HG03060 (cell line): Measurements from ENCODE around the gene ACYP1.
"Not testable (repeated sequence)": the region's sequence is repeated elsewhere in the genome, so short reads cannot be mapped to it uniquely, and the experiment has no call there.

ENCODE experiments used
- ATAC-seq: cut with Tn5 transposase; IDR thresholded peaks from one replicate; pipeline ENCODE4 v1.9.1; 2021; ENCODE audit warnings: low read depth, moderate number of reproducible peaks; ENCODE audit not compliant: unreplicated experiment

Gene ACYP1

DNA sequence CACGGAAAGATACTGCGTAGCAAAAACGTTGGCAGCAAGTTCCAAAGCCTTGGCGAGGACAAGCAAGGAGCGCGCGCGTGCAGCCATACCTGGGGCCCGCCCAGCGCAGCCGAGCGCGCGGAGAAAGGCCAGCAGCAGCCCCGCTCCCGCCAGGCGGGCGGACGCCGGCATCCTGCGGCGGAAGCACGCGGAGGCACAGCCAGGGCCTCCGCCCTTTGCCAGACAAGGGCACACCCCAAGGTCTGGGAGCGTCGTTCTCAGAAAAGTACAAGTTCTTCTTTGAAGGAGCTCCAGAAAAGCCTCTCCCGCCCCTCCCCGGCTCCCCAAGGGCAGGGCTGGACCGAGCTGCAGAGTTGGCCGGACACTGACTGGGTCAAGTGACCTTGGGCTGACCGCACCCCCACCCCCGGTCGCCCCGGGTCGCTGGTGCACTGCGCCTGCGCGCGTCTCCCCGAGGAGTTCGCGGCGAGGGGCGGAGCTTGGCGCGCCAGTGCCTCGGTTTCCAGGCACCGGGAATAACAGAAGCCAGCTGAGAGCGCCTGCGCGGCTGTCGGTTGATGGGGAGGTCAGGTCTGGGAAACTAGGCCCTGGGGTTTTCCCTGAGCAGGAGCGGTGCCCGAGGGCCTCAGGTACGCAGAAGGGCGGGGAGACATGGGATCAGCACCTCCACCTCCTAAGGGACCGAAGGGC lies 5.4 kb upstream of the ACYP1 start, which contains the start of gene ZC2HC1C:
ZC2HC1C (plus strand) TSS at position 521 of the 690 bp plus-strand sequence. CDS start 933 bp downstream, outside the sequence.
- no peak for ATAC-seq

DNA sequence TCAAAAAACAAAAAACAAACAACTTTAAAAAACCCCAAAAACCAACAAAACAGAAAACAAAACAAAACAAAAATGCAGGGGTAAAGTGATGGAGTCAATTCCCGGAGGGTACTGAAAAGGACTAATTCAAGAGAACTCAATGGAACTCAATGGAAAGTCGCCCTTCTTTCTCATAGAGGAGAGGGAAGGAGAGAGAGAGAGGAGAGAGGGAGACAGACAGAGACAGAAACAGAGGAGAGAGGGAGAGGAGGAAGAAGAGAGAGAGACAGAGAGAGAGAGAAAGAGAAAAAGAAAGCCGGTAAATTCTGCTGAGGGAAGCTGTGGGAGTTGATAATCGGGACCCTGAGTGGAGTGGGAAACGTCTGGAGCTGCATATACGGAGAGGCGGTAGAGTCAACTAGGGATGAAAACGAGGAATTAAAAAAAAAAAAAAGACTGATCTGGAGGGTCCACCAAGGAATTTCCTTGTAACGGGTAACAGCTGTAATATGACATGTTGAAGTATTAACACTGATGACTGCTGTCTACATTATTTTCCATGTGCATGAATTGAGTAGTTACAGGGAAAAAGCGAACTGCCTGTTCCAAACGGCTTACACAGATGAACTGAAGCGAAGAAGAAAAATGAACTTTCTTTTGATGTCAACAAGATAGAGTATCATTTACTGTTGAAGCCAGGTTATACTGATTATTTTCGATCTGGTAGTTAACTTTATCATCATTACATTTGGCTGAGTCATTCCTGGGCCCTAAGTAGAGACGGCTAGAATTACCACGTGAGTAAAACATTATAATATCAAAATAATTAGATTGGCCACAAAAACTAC lies 4.7 kb upstream of the ACYP1 start:
- no peak for ATAC-seq

DNA sequence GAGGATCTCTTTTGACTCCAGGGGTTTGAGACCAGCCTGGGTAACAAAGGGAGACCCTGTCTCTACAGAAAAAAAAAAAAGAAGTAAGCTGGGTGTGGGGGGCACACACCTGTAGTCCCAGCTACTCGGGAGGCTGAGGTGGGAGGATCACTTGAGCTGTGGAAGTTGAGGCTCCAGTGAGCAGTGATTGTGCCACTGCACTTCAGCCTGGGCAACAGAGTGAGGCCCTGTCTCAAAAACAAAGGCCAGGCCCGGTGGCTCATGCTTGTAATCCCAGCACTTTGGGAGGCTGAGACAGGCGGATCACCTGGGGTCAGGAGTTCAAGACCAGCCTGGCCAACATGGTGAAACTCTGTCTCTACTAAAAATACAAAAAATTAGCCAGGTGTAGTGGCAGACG lies 3.9 kb upstream of the ACYP1 start:
- ATAC-seq = not testable (repeated sequence)

- ATAC-seq = no peak
Observed at GRCh38 chr14:75067212-75067611, 3.4 kb upstream of the ACYP1 start.

DNA sequence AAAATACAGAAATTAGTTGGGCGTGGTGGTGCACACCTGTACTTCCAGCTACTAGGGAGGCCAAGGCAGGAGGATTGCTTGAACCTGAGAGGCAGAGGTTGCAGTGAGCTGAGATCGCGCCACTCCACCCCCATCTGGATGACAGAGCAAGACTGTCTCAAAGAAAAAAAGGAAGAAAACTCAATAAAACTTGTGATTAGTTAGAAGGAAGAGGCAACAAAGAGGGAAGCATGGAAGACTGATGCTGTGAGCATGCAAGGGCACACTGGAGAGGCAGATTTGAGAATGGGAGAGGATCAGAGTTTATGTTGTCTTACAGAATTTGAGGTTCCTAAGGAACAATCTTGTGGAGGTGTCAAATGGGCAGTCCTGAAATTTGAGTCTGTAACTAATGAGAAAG lies 2.9 kb upstream of the ACYP1 start:
- ATAC-seq = no peak

DNA sequence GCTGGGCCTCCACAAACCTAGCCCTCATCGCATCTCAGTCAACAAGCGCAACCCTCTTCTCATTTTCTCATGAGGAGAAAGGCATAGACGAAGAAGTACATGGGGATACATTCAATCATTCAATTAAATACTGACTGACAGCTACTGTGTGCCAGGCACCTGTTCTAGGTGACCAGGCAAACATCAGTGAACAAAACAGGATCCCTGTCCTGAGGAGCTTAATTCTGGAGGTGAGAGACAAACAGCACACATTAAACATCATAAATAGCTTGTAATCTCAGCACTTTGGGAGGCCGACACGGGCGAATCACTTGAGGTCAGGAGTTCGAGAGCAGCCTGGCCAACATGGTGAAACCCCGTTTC lies 362 bp upstream of the ACYP1 start:
- ATAC-seq = no peak

DNA sequence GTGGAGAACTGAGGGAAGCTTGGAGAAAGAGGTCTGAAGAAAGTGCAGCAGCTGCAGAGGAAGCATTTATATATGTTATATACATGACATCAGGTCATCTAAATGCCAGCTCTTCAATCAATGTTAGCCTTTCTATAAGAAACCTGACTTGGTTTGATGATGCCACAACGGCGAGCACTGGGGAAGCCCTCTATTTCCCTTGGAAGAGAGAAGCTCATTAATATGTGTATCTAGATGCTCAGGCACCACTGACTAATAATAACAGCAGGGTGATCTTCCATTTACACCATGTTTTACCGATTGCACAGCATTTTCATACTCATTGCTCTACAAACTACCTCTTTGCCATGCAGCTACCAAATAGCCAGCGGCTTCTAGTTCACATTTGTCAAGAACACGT lies 811 bp downstream of the ACYP1 start:
- ATAC-seq = no peak

DNA sequence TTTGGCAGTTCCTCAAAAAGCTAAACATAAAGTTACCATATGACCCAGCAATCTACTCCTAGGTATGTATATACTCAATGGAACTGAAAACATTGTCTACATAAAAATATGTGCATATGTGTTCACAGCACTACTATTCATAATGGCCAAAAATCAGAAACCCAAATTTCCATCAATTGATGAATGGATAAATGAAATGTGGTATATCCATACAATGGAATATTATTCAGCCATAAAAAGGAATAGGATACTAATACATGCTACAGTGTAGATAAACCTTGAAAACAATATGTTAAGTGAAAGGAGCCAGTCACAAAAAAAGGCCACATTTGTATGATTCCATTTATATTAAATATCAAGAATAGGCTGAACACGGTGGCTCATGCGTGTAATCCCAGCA lies 3.4 kb downstream of the ACYP1 start:
- ATAC-seq = no peak

GRCh38 chr14:75059642-75060041 lies 4.2 kb downstream of the ACYP1 start:
- ATAC-seq = no peak

GRCh38 chr14:75054421-75054820 lies 9.4 kb downstream of the ACYP1 start:
- ATAC-seq = no peak

GRCh38 chr14:75053396-75054291 lies 10.2 kb downstream of the ACYP1 start:
- no peak for ATAC-seq

- ATAC-seq = no peak
Observed at GRCh38 chr14:75051556-75051899, 12.3 kb downstream of the ACYP1 start.

DNA sequence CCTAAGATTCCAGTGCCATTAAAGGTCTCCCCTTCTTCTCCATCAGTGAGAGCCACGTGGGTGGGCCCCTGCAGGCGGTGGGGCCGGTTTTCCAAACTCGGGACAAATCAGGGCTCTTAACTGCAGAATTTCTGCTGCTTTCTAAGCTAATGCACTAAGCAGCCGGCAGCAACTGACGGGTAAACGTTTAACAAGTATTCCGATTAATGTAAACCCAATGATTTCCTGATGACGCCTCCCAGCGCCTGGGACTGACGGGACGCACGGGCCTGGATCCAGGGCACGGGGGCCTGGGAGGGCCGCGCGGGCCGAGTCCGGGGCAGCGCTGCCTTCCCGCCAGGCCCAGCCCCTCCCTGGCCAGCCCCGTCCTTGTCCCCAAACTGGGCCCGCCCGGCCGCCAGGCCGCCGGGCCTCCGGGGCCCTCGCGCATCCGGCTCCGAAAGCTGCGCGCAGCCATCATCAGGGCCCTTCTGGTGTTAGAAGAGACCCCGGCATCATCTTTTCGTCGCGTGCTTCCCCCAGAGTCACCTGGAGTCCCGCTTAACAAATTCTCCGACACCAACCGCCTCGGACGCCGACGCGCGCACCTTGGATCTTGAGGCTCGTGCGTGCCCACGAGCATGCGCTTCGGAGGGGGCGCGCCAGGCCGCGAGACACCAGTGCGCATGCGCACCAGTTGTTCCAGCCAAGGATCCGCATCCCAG lies 12.8 kb downstream of the ACYP1 start, which contains the start of gene MLH3:
MLH3 (minus strand) TSS at position 616 of the 704 bp plus-strand sequence. CDS start 1,812 bp downstream, outside the sequence.
- ATAC-seq = no peak

DNA sequence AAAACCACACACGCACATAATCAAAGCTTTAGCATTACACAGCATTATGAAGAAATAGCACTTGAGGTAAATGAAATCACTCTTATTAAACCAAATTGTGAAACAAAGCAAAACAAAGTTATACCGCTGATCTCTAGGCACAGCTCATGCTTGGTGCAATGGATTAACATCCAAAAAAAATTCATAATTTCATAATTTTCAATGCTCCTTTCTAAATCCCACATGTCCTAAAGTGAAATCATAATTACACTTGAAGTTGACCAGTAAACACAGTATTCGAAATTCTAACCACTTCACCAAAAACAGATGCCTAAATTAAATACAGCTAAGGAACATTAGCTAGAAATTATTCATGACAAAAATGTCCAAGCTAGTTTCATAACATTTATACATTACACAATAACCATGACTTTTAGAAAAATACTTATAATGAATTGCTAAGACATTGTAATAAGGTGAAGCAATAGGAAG lies 14.1 kb downstream of the ACYP1 start:
- ATAC-seq = no peak

GRCh38 chr14:75049136-75049535 lies 14.7 kb downstream of the ACYP1 start:
- no peak for ATAC-seq

DNA sequence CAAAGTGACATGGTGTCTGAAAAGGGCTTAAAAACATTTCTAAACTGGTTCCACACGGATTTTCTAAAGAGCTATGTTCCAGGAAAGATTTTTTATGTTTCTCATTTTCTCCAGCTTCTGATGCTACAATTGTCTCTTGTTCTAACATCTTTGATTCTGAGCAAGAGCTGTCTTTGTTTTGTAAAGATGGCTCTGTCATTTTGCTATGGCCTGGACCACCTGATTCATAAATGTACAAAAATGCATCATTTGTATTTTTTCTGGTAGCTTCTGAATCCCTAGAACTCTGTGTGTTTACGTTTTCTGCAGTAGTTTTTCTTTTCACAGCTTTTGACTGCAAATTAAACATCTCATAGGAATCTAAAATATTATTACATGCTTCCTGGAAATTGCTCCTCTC lies 15.7 kb downstream of the ACYP1 start:
- ATAC-seq = no peak

DNA sequence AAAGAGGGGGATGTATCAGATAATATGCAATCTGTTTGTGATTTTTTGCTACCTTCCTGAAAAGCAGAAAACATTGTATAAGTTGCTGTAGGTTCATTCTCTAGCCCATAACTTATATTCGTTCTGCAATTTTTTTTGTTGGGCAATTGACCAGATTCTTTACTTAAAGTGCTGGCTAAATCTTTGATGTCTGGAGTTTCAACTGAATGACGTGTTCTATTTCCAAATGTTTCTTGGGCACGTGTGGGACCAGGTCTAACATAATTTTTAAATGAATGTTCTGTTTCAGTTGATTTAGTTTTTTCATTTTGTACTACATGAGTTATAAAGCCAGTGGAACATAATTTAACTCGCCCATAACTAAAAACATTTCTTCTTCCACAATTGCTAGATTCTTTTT lies 16.3 kb downstream of the ACYP1 start:
- ATAC-seq = no peak

DNA sequence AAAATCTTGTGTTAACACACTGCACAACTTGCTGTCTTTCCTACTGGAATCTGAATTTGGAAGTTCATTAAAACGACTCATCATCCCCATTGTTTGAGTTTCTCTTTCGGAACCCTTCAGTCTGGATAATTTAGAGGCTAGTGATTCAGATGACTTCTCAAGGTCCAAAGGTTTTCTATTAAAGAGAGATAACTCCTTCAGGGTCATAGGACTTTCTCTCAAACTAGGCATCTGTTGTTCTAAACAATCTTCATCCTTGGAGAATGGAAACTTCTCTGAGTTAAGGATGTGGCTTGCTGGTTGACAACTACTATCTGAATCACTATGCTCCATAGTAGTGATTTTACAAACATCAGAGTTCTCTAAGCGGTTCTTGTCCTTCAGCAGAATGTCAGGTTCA lies 16.9 kb downstream of the ACYP1 start:
- ATAC-seq = no peak

DNA sequence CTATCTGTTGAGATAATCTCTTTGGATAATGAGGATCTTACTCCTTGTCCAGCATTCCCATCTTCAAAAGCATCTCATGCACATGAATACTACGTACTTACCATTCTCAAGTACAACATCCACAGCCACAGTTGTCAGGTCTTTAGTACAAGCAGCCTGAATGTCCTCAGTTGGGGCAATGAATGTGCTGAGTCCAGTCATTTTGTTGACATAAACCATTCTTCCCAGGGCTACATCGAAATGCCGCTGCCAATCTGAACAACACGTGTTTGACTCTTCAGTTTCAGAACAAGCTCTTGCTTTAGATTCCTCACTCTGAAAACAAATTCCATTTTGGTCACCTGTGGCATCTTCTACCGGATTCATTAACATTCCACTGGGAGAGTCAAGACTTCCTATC lies 17.5 kb downstream of the ACYP1 start:
- ATAC-seq = no peak

DNA sequence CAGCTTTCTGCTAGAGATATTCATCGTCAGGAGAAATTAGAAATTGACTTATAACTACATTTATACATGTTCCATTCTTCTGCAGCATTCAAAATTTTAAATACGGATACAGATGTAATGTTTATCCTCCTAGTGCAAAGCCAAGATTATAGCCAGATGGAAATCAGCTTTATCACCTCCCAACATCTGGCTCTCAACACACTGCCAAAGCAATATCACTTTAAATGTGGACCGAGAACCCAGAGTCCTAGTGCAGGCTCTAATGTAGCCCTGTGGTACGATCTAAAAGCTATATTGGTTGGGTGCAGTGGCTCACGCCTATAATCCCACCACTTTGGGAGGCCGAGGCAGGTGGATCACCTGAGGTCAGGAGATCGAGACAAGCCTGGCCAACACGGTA lies 19.1 kb downstream of the ACYP1 start:
- ATAC-seq = no peak
